ENCODE data around the gene OXA1L.

GRCh38 chr14:22791301-22791700 lies 24.8 kb downstream of the OXA1L start:
- TF ChIP-seq GABPA (IDR thresholded peaks at IDR 0.05 in 1 of 2, conservative IDR thresholded peaks at IDR 0.05 in 1 of 2) = no peak
- no peak for TF ChIP-seq EGR1 (IDR thresholded peaks at IDR 0.05; ENCODE audit: low read depth in 2 of 2)
- TF ChIP-seq CTCF (IDR thresholded peaks at IDR 0.05; ENCODE audit: low read depth, low read length, missing input control) = no peak
- no peak for TF ChIP-seq HNF4A (conservative IDR thresholded peaks at IDR 0.05)
